Activated CD8-positive, alpha-beta memory T cell treated with anti-CD3 and anti-CD28 coated beads, Interleukin-2, amount 50 U/mL, for 4 hours (primary cell): ENCODE results near the gene MAPK1.
"Not testable (repeated sequence)": the region's sequence is repeated elsewhere in the genome, so short reads cannot be mapped to it uniquely, and the experiment has no call there.

Experiments used
- DNase-seq: peaks from one replicate; pipeline ENCODE4 v3.0.0-alpha.2; 2020

Gene MAPK1

GRCh38 chr22:21867528-21868266 is at the start of gene MAPK1:
Gene MAPK1, minus strand, starts transcription at chr22:21867645. Its CDS starts 205 bp downstream, at chr22:21867440.
- DNase-seq: peak; percentile 95

- DNase-seq: no peak
These were observed 49.0 kb upstream of the MAPK1 start for GRCh38 chr22:21916309-21916918.

- DNase-seq: no peak
These were observed 48.3 kb upstream of the MAPK1 start for GRCh38 chr22:21915624-21916308.

GRCh38 chr22:21914033-21914642 is 46.7 kb upstream of the MAPK1 start:
- DNase-seq: not testable (repeated sequence)

GRCh38 chr22:21910367-21910766 is 42.9 kb upstream of the MAPK1 start:
- DNase-seq: not testable (repeated sequence)

- DNase-seq: no peak
These were observed 42.4 kb upstream of the MAPK1 start for GRCh38 chr22:21909871-21910270.

GRCh38 chr22:21907638-21908522 is 40.4 kb upstream of the MAPK1 start:
- no peak for DNase-seq

GRCh38 chr22:21905234-21905633 is 37.8 kb upstream of the MAPK1 start:
- DNase-seq: not testable (repeated sequence)

GRCh38 chr22:21904250-21904789 is 36.9 kb upstream of the MAPK1 start:
- no peak for DNase-seq

GRCh38 chr22:21903283-21903682 is 35.8 kb upstream of the MAPK1 start:
- DNase-seq: no peak

GRCh38 chr22:21902296-21903087 is 35.0 kb upstream of the MAPK1 start:
- no peak for DNase-seq

- no peak for DNase-seq
These were observed 31.0 kb upstream of the MAPK1 start for GRCh38 chr22:21898354-21898896.

- DNase-seq: no peak
These were observed 29.6 kb upstream of the MAPK1 start for GRCh38 chr22:21896951-21897513.

GRCh38 chr22:21896275-21896674 is 28.8 kb upstream of the MAPK1 start:
- not testable (repeated sequence) for DNase-seq

- no peak for DNase-seq
These were observed 27.4 kb upstream of the MAPK1 start for GRCh38 chr22:21894799-21895198.

GRCh38 chr22:21889251-21889990 is 22.0 kb upstream of the MAPK1 start:
- no peak for DNase-seq

- DNase-seq: no peak
These were observed 20.4 kb upstream of the MAPK1 start for GRCh38 chr22:21887841-21888240.

- not testable (repeated sequence) for DNase-seq
These were observed 16.5 kb upstream of the MAPK1 start for GRCh38 chr22:21883930-21884329.

GRCh38 chr22:21882754-21883333 is 15.4 kb upstream of the MAPK1 start:
- not testable (repeated sequence) for DNase-seq
